H1 (cell line): Measurements from ENCODE around the gene TRAF3IP3. TPM values are rescaled to one million over a fixed set of nuclear protein-coding genes. Genes with fewer than 3 reads are reported as not detected.

Experiments
- BCL11A ChIP-seq, 2 experiments: IDR thresholded peaks; one replicate each; pipeline ENCODE4 v1.6.1; 2011; ENCODE audit warnings: low read depth in 2 of 2, low read length in 2 of 2, mild to moderate bottlenecking in 2 of 2
- SP1 ChIP-seq: IDR thresholded peaks from 2 replicates; pipeline ENCODE4 v1.6.1; 2011; ENCODE audit warnings: low read depth, low read length
- TAF7 ChIP-seq: optimal IDR thresholded peaks from 2 replicates; pipeline ENCODE3; 2011; ENCODE audit warnings: low read depth, mild to moderate bottlenecking, inconsistent platforms, low read length, moderate library complexity, borderline replicate concordance
- polyA plus RNA-seq, 7 experiments: library from polyadenylated mRNA; depleted of rRNA in 3 of 7; stranded (reverse) in 5 of 7; unstranded in 2 of 7; fragments of >200 nt in 5 of 7; fragments of 200-250 nt in 2 of 7; gene quantifications; 1 replicate in 5 of 7; 2 replicates in 1 of 7; 4 replicates in 1 of 7; pipeline versions ENCODE4 v1.2.1 to v1.2.3, GENCODE V29; 2011 to 2013; ENCODE audit warnings: missing spikeins in 2 of 7, mixed read lengths in 2 of 7
- total RNA-seq: library from RNA; stranded (reverse); fragmentation: NEBNext Ultra II Directional; extraction: Animal tissue kit (Norgen Biotek cat#: 25700); gene quantifications from 2 replicates; pipeline ENCODE4 v1.2.1, GENCODE V29; 2021

The TRAF3IP3 gene
- total and polyA plus RNA-seq, 2 of the 8 experiments (the other 6 are each of a cell fraction or from before 2014, with no cell fraction given) = not detected

DNA sequence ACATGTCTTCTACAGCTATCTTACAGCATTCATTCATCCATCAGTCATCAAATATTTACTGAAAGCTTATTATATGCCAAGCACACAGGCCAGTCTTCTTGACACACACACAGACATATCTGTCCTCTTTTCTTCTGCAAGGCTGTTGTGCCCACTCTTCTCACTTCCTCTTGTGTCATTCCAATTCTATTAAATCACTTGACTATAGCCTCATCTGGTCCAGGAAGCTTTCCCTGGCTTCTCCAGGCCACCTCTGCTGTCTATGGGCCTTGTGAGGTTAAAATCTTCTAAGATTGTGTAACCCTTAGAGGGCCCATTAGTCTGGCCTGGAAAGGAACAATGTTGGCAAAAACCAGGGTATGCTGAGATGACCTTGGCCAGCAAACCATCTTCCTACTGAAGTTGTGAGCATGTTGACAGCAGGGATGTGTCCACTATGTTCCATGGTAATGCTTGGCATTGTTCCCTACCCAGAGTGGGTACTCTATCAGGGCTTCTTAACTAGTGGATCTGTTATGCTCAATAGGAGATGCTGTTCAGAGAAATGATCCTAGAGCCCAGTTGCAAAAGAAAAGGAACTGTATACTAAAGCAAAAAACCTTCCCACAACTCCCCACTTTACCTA lies 5.3 kb downstream of the TRAF3IP3 start (continued):
- no peak for TF ChIP-seq BCL11A (IDR thresholded peaks at IDR 0.05; ENCODE audit: low read depth in 2 of 2, low read length in 2 of 2)
- no peak for TF ChIP-seq TAF7
- no peak for TF ChIP-seq SP1
